ENCODE measurements around the gene CA10. TPM values are rescaled to one million over a fixed set of nuclear protein-coding genes. Genes with fewer than 3 reads are reported as not detected.

The CA10 gene
- total RNA-seq, 1 donor from 2014 or later = 2.2 TPM

GRCh38 chr17:51827140-51827539 is 331.4 kb downstream of the CA10 start:
- H3K27me3 Mint-ChIP-seq = no peaks in the 10 kb centered on the region
- no peaks in the 10 kb centered on the region for H3K36me3 Mint-ChIP-seq
- H3K4me1 Mint-ChIP-seq (ENCODE audit: unreplicated experiment) = no peaks in the 10 kb centered on the region
- no peaks in the 10 kb centered on the region for H3K9me3 Mint-ChIP-seq
- no peak for TF ChIP-seq CTCF (conservative IDR thresholded peaks at IDR 0.05)
- H3K27ac Mint-ChIP-seq = no peak overlapping the region
- DNase-seq (ENCODE audit: extremely low spot score, unreplicated experiment) = no peak
- H3K4me3 Mint-ChIP-seq = no peak overlapping the region

- DNase-seq (ENCODE audit: extremely low spot score, unreplicated experiment) = no peak
- Mint-ChIP-seq H3K36me3 (no peaks in the 10 kb centered on the region), H3K4me3 (no peak overlapping the region), H3K4me1 (ENCODE audit: unreplicated experiment) (peaks cover 6% of the 10 kb centered on the region), H3K27ac (no peak overlapping the region), H3K9me3 (no peaks in the 10 kb centered on the region), H3K27me3 (peaks cover 4% of the 10 kb centered on the region)
- no peak for TF ChIP-seq CTCF (conservative IDR thresholded peaks at IDR 0.05)
Measured at GRCh38 chr17:51820766-51821165, 337.7 kb downstream of the CA10 start.

GRCh38 chr17:51820252-51820651 is 338.3 kb downstream of the CA10 start:
- Mint-ChIP-seq H3K4me3 (no peak overlapping the region), H3K27me3 (peaks cover 4% of the 10 kb centered on the region), H3K27ac (no peak overlapping the region), H3K4me1 (ENCODE audit: unreplicated experiment) (peaks cover 6% of the 10 kb centered on the region), H3K9me3 (no peaks in the 10 kb centered on the region), H3K36me3 (no peaks in the 10 kb centered on the region)
- DNase-seq (ENCODE audit: extremely low spot score, unreplicated experiment) = no peak
- no peak for TF ChIP-seq CTCF (conservative IDR thresholded peaks at IDR 0.05)

GRCh38 chr17:51819341-51820219 is 338.9 kb downstream of the CA10 start:
- H3K36me3 Mint-ChIP-seq = no peaks in the 10 kb centered on the region
- H3K4me3 Mint-ChIP-seq = no peak overlapping the region
- H3K27me3 Mint-ChIP-seq = peaks cover 4% of the 10 kb centered on the region
- TF ChIP-seq CTCF (conservative IDR thresholded peaks at IDR 0.05) = no peak
- DNase-seq (ENCODE audit: extremely low spot score, unreplicated experiment) = no peak
- no peaks in the 10 kb centered on the region for H3K9me3 Mint-ChIP-seq
- H3K27ac Mint-ChIP-seq = no peak overlapping the region
- peaks cover 10% of the 10 kb centered on the region for H3K4me1 Mint-ChIP-seq (ENCODE audit: unreplicated experiment)

GRCh38 chr17:51818777-51819176 is 339.7 kb downstream of the CA10 start:
- Mint-ChIP-seq H3K27me3 (peaks cover 4% of the 10 kb centered on the region), H3K36me3 (no peaks in the 10 kb centered on the region), H3K9me3 (no peaks in the 10 kb centered on the region), H3K4me1 (ENCODE audit: unreplicated experiment) (peaks cover 11% of the 10 kb centered on the region), H3K27ac (no peak overlapping the region), H3K4me3 (no peak overlapping the region)
- TF ChIP-seq CTCF (conservative IDR thresholded peaks at IDR 0.05) = no peak
- no peak for DNase-seq (ENCODE audit: extremely low spot score, unreplicated experiment)

Data from type B pancreatic cell (in vitro differentiated cells).